T-helper 2 cell treated with Interferon-gamma antibody and Interleukin-4, amounts not matched to agents 5 μg/mL and 100 μg/mL, for 36 hours (primary cell): Measurements from ENCODE around the gene ZNF507.
A peak's percentile ranks its signal among the peaks of the same experiment; 100 is the strongest.

Experiments
- DNase-seq: peaks from one replicate; pipeline ENCODE4 v3.0.0; 2021; ENCODE audit warnings: low spot score
- H3K27ac Mint-ChIP-seq: one replicate; pipeline ENCODE4 v1.8.0; 2021; ENCODE audit warnings: mild to moderate bottlenecking, mixed read lengths
- H3K27me3 Mint-ChIP-seq: one replicate; pipeline ENCODE4 v1.8.0; 2021; ENCODE audit warnings: low read depth, mixed read lengths
- H3K36me3 Mint-ChIP-seq: one replicate; pipeline ENCODE4 v1.8.0; 2021; ENCODE audit warnings: low read depth, mixed read lengths
- H3K4me1 Mint-ChIP-seq: one replicate; pipeline ENCODE4 v1.8.0; 2021; ENCODE audit warnings: low read depth, mixed read lengths
- H3K4me3 Mint-ChIP-seq: one replicate; pipeline ENCODE4 v1.8.0; 2022; ENCODE audit warnings: mild to moderate bottlenecking, moderate library complexity, mixed read lengths
- H3K9me3 Mint-ChIP-seq: one replicate; pipeline ENCODE4 v1.8.0; 2021; ENCODE audit warnings: mixed read lengths

ZNF507 gene

DNA sequence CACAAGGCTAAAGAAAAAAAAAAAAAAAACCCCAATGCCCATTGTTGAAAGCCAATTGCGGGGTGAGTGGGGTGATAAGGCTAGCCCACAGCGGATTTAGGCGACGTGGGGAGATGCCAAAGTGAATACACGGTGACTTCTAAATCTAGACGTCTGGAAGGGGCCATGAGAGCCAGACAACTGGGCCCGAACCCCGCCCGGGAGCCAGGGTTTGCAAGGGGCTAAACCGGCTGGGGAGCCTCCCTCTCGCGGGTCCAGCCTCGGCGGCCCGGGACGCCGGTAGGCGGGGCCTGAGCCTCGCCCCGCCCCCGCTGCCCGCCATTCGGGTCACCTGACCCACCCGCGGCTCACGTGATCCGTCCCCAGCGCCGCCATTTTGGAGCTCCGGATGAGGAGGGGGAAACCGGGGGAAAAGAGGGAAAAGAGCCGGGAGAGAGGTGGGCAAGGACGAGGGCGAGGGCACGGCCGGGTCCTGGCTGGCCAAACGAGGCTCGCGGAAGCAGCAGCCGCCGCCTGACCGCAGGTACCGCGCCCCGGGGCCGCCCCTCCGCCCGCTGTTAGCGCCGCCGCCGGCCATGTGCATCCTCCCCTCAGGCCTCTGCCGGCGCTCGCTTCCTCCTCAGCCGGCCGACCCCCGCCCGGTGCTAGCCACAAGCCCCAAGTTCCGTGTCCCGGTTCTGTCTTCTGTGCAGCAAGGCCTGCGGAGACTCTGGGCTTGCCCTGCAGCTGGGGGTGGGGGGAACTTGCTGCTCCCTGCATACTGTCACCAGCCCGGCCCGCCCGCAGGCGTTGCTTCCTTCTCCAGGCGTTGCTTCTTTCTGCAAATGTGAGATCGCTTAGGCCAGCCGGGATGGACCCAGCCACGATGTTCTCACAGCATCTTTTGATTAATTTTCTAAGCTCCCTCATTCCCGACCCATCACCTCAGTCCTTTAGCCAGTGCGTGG, at the start of gene ZNF507:
Gene ZNF507 (plus strand): TSS at position 350 of the 947 bp plus-strand sequence. CDS start 7,221 bp downstream, outside the sequence.
- Mint-ChIP-seq H3K36me3 (peaks cover 25% of the 10 kb centered on the region), H3K27ac (peak within 1 kb of the TSS; percentile 96), H3K4me1 (peaks cover 24% of the 10 kb centered on the region), H3K27me3 (peaks cover 8% of the 10 kb centered on the region), H3K4me3 (peak within 1 kb of the TSS; percentile 98), H3K9me3 (no peaks in the 10 kb centered on the region)
- peak; percentile 83 for DNase-seq

- no peaks in the 10 kb centered on the region for H3K36me3 Mint-ChIP-seq
- H3K27me3 Mint-ChIP-seq = peaks cover 4% of the 10 kb centered on the region
- DNase-seq = no peak
- H3K9me3 Mint-ChIP-seq = no peaks in the 10 kb centered on the region
- no peak overlapping the region for H3K4me3 Mint-ChIP-seq
- no peaks in the 10 kb centered on the region for H3K4me1 Mint-ChIP-seq
- H3K27ac Mint-ChIP-seq = no peak overlapping the region
Measured at GRCh38 chr19:32296694-32297093, 48.7 kb upstream of the ZNF507 start.

GRCh38 chr19:32302778-32303177, 42.6 kb upstream of the ZNF507 start:
- Mint-ChIP-seq H3K9me3 (peaks cover 9% of the 10 kb centered on the region), H3K36me3 (peaks cover 2% of the 10 kb centered on the region), H3K4me3 (no peak overlapping the region), H3K27me3 (peaks cover 8% of the 10 kb centered on the region), H3K4me1 (no peaks in the 10 kb centered on the region), H3K27ac (no peak overlapping the region)
- DNase-seq = no peak

GRCh38 chr19:32303193-32303592, 42.2 kb upstream of the ZNF507 start:
- peaks cover 9% of the 10 kb centered on the region for H3K9me3 Mint-ChIP-seq
- H3K4me3 Mint-ChIP-seq = no peak overlapping the region
- peaks cover 2% of the 10 kb centered on the region for H3K36me3 Mint-ChIP-seq
- no peak overlapping the region for H3K27ac Mint-ChIP-seq
- DNase-seq = no peak
- no peaks in the 10 kb centered on the region for H3K4me1 Mint-ChIP-seq
- peaks cover 8% of the 10 kb centered on the region for H3K27me3 Mint-ChIP-seq

- H3K9me3 Mint-ChIP-seq = peaks cover 9% of the 10 kb centered on the region
Measured at GRCh38 chr19:32307591-32307990, 37.8 kb upstream of the ZNF507 start.

GRCh38 chr19:32308431-32309077, 36.9 kb upstream of the ZNF507 start:
- H3K27ac Mint-ChIP-seq = no peak overlapping the region
- H3K36me3 Mint-ChIP-seq = no peaks in the 10 kb centered on the region
- no peak for DNase-seq
- no peaks in the 10 kb centered on the region for H3K27me3 Mint-ChIP-seq
- no peak overlapping the region for H3K4me3 Mint-ChIP-seq
- no peaks in the 10 kb centered on the region for H3K4me1 Mint-ChIP-seq
- H3K9me3 Mint-ChIP-seq = peaks cover 1% of the 10 kb centered on the region

More at GRCh38 chr19:32307591-32307990, 37.8 kb upstream of the ZNF507 start:
- Mint-ChIP-seq H3K27ac (no peak overlapping the region), H3K27me3 (peaks cover 4% of the 10 kb centered on the region), H3K36me3 (peaks cover 2% of the 10 kb centered on the region), H3K4me3 (no peak overlapping the region), H3K4me1 (no peaks in the 10 kb centered on the region)
- DNase-seq = no peak

GRCh38 chr19:32309711-32310390, 35.6 kb upstream of the ZNF507 start:
- Mint-ChIP-seq H3K36me3 (no peaks in the 10 kb centered on the region), H3K4me1 (no peaks in the 10 kb centered on the region), H3K27ac (no peak overlapping the region), H3K9me3 (no peaks in the 10 kb centered on the region), H3K4me3 (no peak overlapping the region), H3K27me3 (no peaks in the 10 kb centered on the region)
- DNase-seq = no peak

GRCh38 chr19:32311371-32311770, 34.0 kb upstream of the ZNF507 start:
- Mint-ChIP-seq H3K27me3 (no peaks in the 10 kb centered on the region), H3K4me3 (no peak overlapping the region), H3K27ac (no peak overlapping the region), H3K4me1 (no peaks in the 10 kb centered on the region), H3K36me3 (no peaks in the 10 kb centered on the region), H3K9me3 (no peaks in the 10 kb centered on the region)
- DNase-seq = no peak

GRCh38 chr19:32313569-32314265, 31.7 kb upstream of the ZNF507 start:
- H3K36me3 Mint-ChIP-seq = no peaks in the 10 kb centered on the region
- no peak overlapping the region for H3K4me3 Mint-ChIP-seq
- DNase-seq = no peak
- H3K27me3 Mint-ChIP-seq = no peaks in the 10 kb centered on the region
- H3K4me1 Mint-ChIP-seq = no peaks in the 10 kb centered on the region
- H3K27ac Mint-ChIP-seq = no peak overlapping the region
- H3K9me3 Mint-ChIP-seq = no peaks in the 10 kb centered on the region

DNA sequence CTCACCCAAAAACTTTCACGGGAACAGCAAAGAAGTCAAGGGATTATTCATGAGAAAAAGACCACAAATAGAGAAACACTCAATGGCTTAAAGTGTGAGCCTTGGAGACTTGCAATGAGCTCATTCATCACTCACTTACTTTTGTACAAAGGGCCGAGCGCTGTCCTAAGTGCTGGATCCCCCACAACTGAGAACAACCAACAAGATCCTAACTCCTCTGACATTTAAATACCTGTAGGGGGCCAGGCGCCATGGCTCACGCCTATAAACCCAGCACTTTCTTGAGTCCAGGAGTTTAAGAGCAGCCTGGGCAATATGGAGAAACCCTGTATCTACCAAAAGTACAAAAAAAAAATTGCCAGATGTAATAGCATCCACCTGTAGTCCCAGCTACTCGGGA, 29.4 kb upstream of the ZNF507 start:
- Mint-ChIP-seq H3K4me3 (no peak overlapping the region), H3K4me1 (no peaks in the 10 kb centered on the region), H3K27ac (no peak overlapping the region), H3K9me3 (no peaks in the 10 kb centered on the region), H3K36me3 (no peaks in the 10 kb centered on the region), H3K27me3 (peaks cover 3% of the 10 kb centered on the region)
- DNase-seq = no peak

- no peak for DNase-seq
- Mint-ChIP-seq H3K36me3 (no peaks in the 10 kb centered on the region), H3K4me3 (no peak overlapping the region), H3K27ac (no peak overlapping the region), H3K4me1 (no peaks in the 10 kb centered on the region), H3K9me3 (no peaks in the 10 kb centered on the region), H3K27me3 (peaks cover 3% of the 10 kb centered on the region)
Measured at GRCh38 chr19:32317086-32317485, 28.3 kb upstream of the ZNF507 start.

- H3K27ac Mint-ChIP-seq = no peak overlapping the region
- H3K27me3 Mint-ChIP-seq = peaks cover 3% of the 10 kb centered on the region
- no peak for DNase-seq
- H3K9me3 Mint-ChIP-seq = no peaks in the 10 kb centered on the region
- no peak overlapping the region for H3K4me3 Mint-ChIP-seq
- H3K4me1 Mint-ChIP-seq = no peaks in the 10 kb centered on the region
- no peaks in the 10 kb centered on the region for H3K36me3 Mint-ChIP-seq
Measured at GRCh38 chr19:32318884-32319520, 26.4 kb upstream of the ZNF507 start.

DNA sequence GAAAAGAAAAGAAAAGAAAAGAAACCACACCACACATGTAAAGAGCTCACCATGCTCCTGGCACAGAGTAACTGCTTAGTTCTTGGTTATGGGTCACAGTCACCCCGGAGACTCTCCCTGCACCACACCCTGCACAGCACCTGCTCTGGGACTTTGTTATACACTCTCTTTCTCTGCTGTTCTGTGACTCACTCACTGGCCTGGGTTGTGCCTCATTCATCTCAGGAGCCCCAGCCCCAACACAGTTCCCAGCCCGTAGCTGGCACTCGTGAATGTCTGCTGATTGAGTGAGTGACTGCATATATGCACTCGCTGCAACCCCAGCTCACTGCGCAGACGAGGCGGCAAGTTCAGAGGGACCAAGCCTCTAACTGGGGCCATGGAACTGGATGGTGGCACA, 22.9 kb upstream of the ZNF507 start:
- DNase-seq = no peak
- Mint-ChIP-seq H3K4me1 (no peaks in the 10 kb centered on the region), H3K9me3 (no peaks in the 10 kb centered on the region), H3K27me3 (peaks cover 5% of the 10 kb centered on the region), H3K27ac (no peak overlapping the region), H3K36me3 (no peaks in the 10 kb centered on the region), H3K4me3 (no peak overlapping the region)
